GM23338 (cell line): ENCODE data around the gene HPS3. TPM values are rescaled to one million over a fixed set of nuclear protein-coding genes. Genes with fewer than 3 reads are reported as not detected.

Experiments
- ATAC-seq: fragments of 200-7000 bp; cut with Tn5 transposase; 3 replicates; pipeline ENCODE4 v1.9.1; 2020
- DNase-seq: peaks from one replicate; pipeline ENCODE4 v3.0.0-alpha.2; 2015; ENCODE audit warnings: low spot score
- H2AFZ ChIP-seq: fragments of 200-600 bp; sonication (generic); 2 replicates; pipeline ENCODE4 v1.8.0; 2016; ENCODE audit warnings: antibody characterized with exemption, mild to moderate bottlenecking, moderate library complexity
- H3F3A ChIP-seq: fragments of 200-600 bp; sonication (generic); replicated peaks from 2 replicates; pipeline ENCODE4 v1.8.0; 2017; ENCODE audit warnings: antibody characterized with exemption, mixed run types, low read depth
- H3K27ac ChIP-seq: fragments of 200-600 bp; sonication (generic); 2 replicates; pipeline ENCODE4 v1.6.1; 2016; ENCODE audit warnings: low read depth
- H3K27me3 ChIP-seq: fragments of 200-600 bp; sonication (generic); 2 replicates; pipeline ENCODE4 v1.8.0; 2016; ENCODE audit warnings: mild to moderate bottlenecking, mixed run types, moderate library complexity; ENCODE audit not compliant: insufficient read depth
- H3K36me3 ChIP-seq: fragments of 200-600 bp; sonication (generic); 2 replicates; pipeline ENCODE4 v1.8.0; 2016; ENCODE audit warnings: mild to moderate bottlenecking; ENCODE audit not compliant: insufficient read depth
- H3K4me1 ChIP-seq: fragments of 200-600 bp; sonication (generic); 2 replicates; pipeline ENCODE4 v1.8.0; 2016; ENCODE audit warnings: mild to moderate bottlenecking, moderate library complexity; ENCODE audit not compliant: insufficient read depth
- H3K4me2 ChIP-seq: fragments of 200-600 bp; sonication (generic); 2 replicates; pipeline ENCODE4 v1.7.1; 2017; ENCODE audit warnings: mixed run types
- H3K4me3 ChIP-seq: fragments of 200-600 bp; sonication (generic); 2 replicates; pipeline ENCODE4 v1.6.1; 2016; ENCODE audit warnings: mixed run types
- H3K79me2 ChIP-seq: fragments of 200-600 bp; sonication (generic); replicated peaks from 2 replicates; pipeline ENCODE4 v1.8.0; 2017; ENCODE audit warnings: mild to moderate bottlenecking; ENCODE audit not compliant: insufficient read depth
- H3K9me2 ChIP-seq: fragments of 200-600 bp; sonication (generic); 2 replicates; pipeline ENCODE4 v1.8.0; 2017; ENCODE audit not compliant: insufficient read depth
- H4K20me1 ChIP-seq: fragments of 200-600 bp; sonication (generic); replicated peaks from 2 replicates; pipeline ENCODE4 v1.8.0; 2017; ENCODE audit warnings: mild to moderate bottlenecking; ENCODE audit not compliant: insufficient read depth
- H3K27ac Mint-ChIP-seq: 2 replicates; pipeline ENCODE4 v1.8.0; 2020; ENCODE audit warnings: inconsistent platforms, mild to moderate bottlenecking, moderate library complexity, mixed read lengths
- H3K27me3 Mint-ChIP-seq: 3 replicates; pipeline ENCODE4 v1.8.0; 2022; ENCODE audit warnings: low read depth, mild to moderate bottlenecking, moderate library complexity, mixed read lengths, inconsistent platforms; ENCODE audit not compliant: insufficient read depth, poor library complexity
- H3K36me3 Mint-ChIP-seq: 3 replicates; pipeline ENCODE4 v1.8.0; 2021; ENCODE audit warnings: low read depth, mild to moderate bottlenecking, inconsistent platforms, moderate library complexity, mixed read lengths
- H3K4me1 Mint-ChIP-seq: 3 replicates; pipeline ENCODE4 v1.8.0; 2020; ENCODE audit warnings: mild to moderate bottlenecking, inconsistent platforms, mixed read lengths
- H3K4me3 Mint-ChIP-seq: 3 replicates; pipeline ENCODE4 v1.8.0; 2021; ENCODE audit warnings: moderate library complexity, mild to moderate bottlenecking, inconsistent platforms, mixed read lengths
- H3K9me3 Mint-ChIP-seq: 3 replicates; pipeline ENCODE4 v1.8.0; 2020; ENCODE audit warnings: moderate library complexity, mild to moderate bottlenecking, inconsistent platforms, mixed read lengths
- CREB1 ChIP-seq: fragments of 250-450 bp; sonication (Bioruptor Pico); IDR thresholded peaks from 2 replicates; pipeline ENCODE4 v1.5.0; 2020; ENCODE audit warnings: low read depth, mild to moderate bottlenecking, moderate library complexity
- EZH2 ChIP-seq: fragments of 200-600 bp; sonication (generic); IDR thresholded peaks from one replicate; pipeline ENCODE4 v1.8.0; 2017; ENCODE audit warnings: antibody characterized with exemption, mild to moderate bottlenecking, low read depth; ENCODE audit not compliant: unreplicated experiment
- EZH2phosphoT487 ChIP-seq: fragments of 200-600 bp; sonication (generic); IDR thresholded peaks from one replicate; pipeline ENCODE4 v1.8.1; 2018; ENCODE audit warnings: antibody characterized with exemption; ENCODE audit not compliant: unreplicated experiment
- JUNB ChIP-seq: IDR thresholded peaks from one replicate; pipeline ENCODE4 v1.6.1; 2016; ENCODE audit warnings: antibody characterized with exemption; ENCODE audit not compliant: unreplicated experiment
- NANOG ChIP-seq: IDR thresholded peaks from 2 replicates; pipeline ENCODE4 v1.6.1; 2016; ENCODE audit warnings: antibody characterized with exemption, borderline replicate concordance
- POLR2AphosphoS5 ChIP-seq: IDR thresholded peaks from 2 replicates; pipeline ENCODE4 v1.6.1; 2016; ENCODE audit warnings: antibody characterized with exemption, low read depth
- STAT1 ChIP-seq: IDR thresholded peaks from one replicate; pipeline ENCODE4 v1.6.1; 2016; ENCODE audit warnings: antibody characterized with exemption; ENCODE audit not compliant: unreplicated experiment
- ZNF114 ChIP-seq: fragments of 250-450 bp; sonication (Bioruptor Pico); IDR thresholded peaks from 2 replicates; pipeline ENCODE4 v1.5.0; 2020; ENCODE audit warnings: mild to moderate bottlenecking, moderate library complexity
- ZNF331 ChIP-seq: fragments of 250-450 bp; sonication (Bioruptor Pico); IDR thresholded peaks from 2 replicates; pipeline ENCODE4 v1.5.0; 2020; ENCODE audit warnings: low read depth, mild to moderate bottlenecking, moderate library complexity
- polyA plus RNA-seq: library from polyadenylated mRNA; unstranded; fragments of >200 nt; fragmentation: Nextera tagmentation; extraction: Ambion mirVana; gene quantifications from 2 replicates; pipeline ENCODE4 v1.2.1, GENCODE V29; 2016
- total RNA-seq: library from RNA; depleted of rRNA; stranded (reverse); fragments of >200 nt; shearing (Covaris generic); gene quantifications from 2 replicates; pipeline ENCODE4 v1.2.3, GENCODE V29; 2014
- TF ChIP-seq, protein P1 (sequence below): fragments of 250-450 bp; sonication (Bioruptor Pico); IDR thresholded peaks from 2 replicates; pipeline ENCODE4 v1.5.0; 2020; ENCODE audit warnings: mild to moderate bottlenecking, moderate library complexity
- TF ChIP-seq, protein P2 (sequence below): IDR thresholded peaks from one replicate; pipeline ENCODE4 v1.6.1; 2018; ENCODE audit warnings: antibody characterized with exemption; ENCODE audit not compliant: unreplicated experiment
- TF ChIP-seq, protein P3 (sequence below), 2 experiments: fragments of 200-600 bp in 1 of 2; sonication (generic) in 1 of 2; conservative IDR thresholded peaks; 2 replicates each; pipeline versions ENCODE4 v1.5.1 to v1.6.1; 2016 to 2017; ENCODE audit warnings: antibody characterized with exemption in 2 of 2, low read depth in 2 of 2, mild to moderate bottlenecking in 2 of 2, moderate library complexity in 1 of 2
- TF ChIP-seq, protein P4 (sequence below): IDR thresholded peaks from 2 replicates; pipeline ENCODE4 v1.6.1; 2016; ENCODE audit warnings: antibody characterized with exemption

Gene HPS3
- total and polyA plus RNA-seq, 2 experiments from 2014 or later, result 41.7 to 66.8 TPM

DNA sequence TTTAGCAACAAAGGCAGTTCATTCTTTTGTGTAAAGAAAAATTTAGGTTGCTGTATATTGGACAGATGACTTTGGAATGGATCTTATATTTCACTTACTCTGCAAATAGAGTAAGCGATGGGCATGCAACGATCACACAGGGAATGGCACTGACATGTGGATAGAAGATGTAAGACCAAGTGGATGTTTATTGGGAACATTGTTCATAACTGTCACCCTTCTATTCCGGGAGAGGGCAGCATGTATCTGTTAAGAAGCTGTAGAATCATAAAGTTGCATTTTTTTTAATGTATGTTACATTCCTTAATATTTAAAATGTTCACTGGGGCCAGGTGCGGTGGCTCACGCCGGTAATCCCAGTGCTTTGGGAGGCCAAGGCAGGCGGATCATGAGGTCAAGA, 41.2 kb downstream of the HPS3 start:
- H3K4me2 ChIP-seq, result no peak overlapping the region
- H3K27ac ChIP-seq, result no peak overlapping the region
- no peaks in the 10 kb centered on the region for H3K4me1 ChIP-seq
- Mint-ChIP-seq H3K27me3 (peaks cover 2% of the 10 kb centered on the region), H3K4me1 (no peaks in the 10 kb centered on the region), H3K9me3 (no peaks in the 10 kb centered on the region), H3K27ac (no peak overlapping the region), H3K4me3 (no peak overlapping the region), H3K36me3 (peaks cover 91% of the 10 kb centered on the region)
- H3F3A ChIP-seq, result no peaks in the 10 kb centered on the region
- H3K79me2 ChIP-seq, result no peaks in the 10 kb centered on the region
- peaks cover 41% of the 10 kb centered on the region; the same call in 1 of the 2 replicates for H3K36me3 ChIP-seq
- DNase-seq, result no peak
- no peaks in the 10 kb centered on the region for H3K27me3 ChIP-seq
- H2AFZ ChIP-seq, result no peak overlapping the region
- H3K9me2 ChIP-seq, result no peaks in the 10 kb centered on the region
- no peaks in the 10 kb centered on the region for H4K20me1 ChIP-seq
- no peak for ATAC-seq
- no peak for TF ChIP-seq JUNB
- TF ChIP-seq NANOG, result no peak
- no peak for TF ChIP-seq STAT1
- no peak for TF ChIP-seq CREB1
- TF ChIP-seq, protein P1, sequence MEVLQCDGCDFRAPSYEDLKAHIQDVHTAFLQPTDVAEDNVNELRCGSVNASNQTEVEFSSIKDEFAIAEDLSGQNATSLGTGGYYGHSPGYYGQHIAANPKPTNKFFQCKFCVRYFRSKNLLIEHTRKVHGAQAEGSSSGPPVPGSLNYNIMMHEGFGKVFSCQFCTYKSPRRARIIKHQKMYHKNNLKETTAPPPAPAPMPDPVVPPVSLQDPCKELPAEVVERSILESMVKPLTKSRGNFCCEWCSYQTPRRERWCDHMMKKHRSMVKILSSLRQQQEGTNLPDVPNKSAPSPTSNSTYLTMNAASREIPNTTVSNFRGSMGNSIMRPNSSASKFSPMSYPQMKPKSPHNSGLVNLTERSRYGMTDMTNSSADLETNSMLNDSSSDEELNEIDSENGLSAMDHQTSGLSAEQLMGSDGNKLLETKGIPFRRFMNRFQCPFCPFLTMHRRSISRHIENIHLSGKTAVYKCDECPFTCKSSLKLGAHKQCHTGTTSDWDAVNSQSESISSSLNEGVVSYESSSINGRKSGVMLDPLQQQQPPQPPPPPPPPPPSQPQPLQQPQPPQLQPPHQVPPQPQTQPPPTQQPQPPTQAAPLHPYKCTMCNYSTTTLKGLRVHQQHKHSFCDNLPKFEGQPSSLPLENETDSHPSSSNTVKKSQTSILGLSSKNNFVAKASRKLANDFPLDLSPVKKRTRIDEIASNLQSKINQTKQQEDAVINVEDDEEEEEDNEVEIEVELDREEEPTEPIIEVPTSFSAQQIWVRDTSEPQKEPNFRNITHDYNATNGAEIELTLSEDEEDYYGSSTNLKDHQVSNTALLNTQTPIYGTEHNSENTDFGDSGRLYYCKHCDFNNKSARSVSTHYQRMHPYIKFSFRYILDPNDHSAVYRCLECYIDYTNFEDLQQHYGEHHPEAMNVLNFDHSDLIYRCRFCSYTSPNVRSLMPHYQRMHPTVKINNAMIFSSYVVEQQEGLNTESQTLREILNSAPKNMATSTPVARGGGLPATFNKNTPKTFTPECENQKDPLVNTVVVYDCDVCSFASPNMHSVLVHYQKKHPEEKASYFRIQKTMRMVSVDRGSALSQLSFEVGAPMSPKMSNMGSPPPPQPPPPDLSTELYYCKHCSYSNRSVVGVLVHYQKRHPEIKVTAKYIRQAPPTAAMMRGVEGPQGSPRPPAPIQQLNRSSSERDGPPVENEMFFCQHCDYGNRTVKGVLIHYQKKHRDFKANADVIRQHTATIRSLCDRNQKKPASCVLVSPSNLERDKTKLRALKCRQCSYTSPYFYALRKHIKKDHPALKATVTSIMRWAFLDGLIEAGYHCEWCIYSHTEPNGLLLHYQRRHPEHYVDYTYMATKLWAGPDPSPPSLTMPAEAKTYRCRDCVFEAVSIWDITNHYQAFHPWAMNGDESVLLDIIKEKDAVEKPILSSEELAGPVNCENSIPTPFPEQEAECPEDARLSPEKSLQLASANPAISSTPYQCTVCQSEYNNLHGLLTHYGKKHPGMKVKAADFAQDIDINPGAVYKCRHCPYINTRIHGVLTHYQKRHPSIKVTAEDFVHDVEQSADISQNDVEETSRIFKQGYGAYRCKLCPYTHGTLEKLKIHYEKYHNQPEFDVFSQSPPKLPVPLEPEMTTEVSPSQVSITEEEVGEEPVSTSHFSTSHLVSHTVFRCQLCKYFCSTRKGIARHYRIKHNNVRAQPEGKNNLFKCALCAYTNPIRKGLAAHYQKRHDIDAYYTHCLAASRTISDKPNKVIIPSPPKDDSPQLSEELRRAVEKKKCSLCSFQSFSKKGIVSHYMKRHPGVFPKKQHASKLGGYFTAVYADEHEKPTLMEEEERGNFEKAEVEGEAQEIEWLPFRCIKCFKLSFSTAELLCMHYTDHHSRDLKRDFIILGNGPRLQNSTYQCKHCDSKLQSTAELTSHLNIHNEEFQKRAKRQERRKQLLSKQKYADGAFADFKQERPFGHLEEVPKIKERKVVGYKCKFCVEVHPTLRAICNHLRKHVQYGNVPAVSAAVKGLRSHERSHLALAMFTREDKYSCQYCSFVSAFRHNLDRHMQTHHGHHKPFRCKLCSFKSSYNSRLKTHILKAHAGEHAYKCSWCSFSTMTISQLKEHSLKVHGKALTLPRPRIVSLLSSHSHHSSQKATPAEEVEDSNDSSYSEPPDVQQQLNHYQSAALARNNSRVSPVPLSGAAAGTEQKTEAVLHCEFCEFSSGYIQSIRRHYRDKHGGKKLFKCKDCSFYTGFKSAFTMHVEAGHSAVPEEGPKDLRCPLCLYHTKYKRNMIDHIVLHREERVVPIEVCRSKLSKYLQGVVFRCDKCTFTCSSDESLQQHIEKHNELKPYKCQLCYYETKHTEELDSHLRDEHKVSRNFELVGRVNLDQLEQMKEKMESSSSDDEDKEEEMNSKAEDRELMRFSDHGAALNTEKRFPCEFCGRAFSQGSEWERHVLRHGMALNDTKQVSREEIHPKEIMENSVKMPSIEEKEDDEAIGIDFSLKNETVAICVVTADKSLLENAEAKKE, result no peak
- TF ChIP-seq, protein P2, sequence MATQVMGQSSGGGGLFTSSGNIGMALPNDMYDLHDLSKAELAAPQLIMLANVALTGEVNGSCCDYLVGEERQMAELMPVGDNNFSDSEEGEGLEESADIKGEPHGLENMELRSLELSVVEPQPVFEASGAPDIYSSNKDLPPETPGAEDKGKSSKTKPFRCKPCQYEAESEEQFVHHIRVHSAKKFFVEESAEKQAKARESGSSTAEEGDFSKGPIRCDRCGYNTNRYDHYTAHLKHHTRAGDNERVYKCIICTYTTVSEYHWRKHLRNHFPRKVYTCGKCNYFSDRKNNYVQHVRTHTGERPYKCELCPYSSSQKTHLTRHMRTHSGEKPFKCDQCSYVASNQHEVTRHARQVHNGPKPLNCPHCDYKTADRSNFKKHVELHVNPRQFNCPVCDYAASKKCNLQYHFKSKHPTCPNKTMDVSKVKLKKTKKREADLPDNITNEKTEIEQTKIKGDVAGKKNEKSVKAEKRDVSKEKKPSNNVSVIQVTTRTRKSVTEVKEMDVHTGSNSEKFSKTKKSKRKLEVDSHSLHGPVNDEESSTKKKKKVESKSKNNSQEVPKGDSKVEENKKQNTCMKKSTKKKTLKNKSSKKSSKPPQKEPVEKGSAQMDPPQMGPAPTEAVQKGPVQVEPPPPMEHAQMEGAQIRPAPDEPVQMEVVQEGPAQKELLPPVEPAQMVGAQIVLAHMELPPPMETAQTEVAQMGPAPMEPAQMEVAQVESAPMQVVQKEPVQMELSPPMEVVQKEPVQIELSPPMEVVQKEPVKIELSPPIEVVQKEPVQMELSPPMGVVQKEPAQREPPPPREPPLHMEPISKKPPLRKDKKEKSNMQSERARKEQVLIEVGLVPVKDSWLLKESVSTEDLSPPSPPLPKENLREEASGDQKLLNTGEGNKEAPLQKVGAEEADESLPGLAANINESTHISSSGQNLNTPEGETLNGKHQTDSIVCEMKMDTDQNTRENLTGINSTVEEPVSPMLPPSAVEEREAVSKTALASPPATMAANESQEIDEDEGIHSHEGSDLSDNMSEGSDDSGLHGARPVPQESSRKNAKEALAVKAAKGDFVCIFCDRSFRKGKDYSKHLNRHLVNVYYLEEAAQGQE, result no peak
- TF ChIP-seq, protein P3, sequence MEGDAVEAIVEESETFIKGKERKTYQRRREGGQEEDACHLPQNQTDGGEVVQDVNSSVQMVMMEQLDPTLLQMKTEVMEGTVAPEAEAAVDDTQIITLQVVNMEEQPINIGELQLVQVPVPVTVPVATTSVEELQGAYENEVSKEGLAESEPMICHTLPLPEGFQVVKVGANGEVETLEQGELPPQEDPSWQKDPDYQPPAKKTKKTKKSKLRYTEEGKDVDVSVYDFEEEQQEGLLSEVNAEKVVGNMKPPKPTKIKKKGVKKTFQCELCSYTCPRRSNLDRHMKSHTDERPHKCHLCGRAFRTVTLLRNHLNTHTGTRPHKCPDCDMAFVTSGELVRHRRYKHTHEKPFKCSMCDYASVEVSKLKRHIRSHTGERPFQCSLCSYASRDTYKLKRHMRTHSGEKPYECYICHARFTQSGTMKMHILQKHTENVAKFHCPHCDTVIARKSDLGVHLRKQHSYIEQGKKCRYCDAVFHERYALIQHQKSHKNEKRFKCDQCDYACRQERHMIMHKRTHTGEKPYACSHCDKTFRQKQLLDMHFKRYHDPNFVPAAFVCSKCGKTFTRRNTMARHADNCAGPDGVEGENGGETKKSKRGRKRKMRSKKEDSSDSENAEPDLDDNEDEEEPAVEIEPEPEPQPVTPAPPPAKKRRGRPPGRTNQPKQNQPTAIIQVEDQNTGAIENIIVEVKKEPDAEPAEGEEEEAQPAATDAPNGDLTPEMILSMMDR (conservative IDR thresholded peaks at IDR 0.05; ENCODE audit: low read depth in 2 of 2), result no peak
- TF ChIP-seq POLR2AphosphoS5, result no peak
- no peak for TF ChIP-seq ZNF331 (CRISPR knock-in tag)
- TF ChIP-seq, protein P4, sequence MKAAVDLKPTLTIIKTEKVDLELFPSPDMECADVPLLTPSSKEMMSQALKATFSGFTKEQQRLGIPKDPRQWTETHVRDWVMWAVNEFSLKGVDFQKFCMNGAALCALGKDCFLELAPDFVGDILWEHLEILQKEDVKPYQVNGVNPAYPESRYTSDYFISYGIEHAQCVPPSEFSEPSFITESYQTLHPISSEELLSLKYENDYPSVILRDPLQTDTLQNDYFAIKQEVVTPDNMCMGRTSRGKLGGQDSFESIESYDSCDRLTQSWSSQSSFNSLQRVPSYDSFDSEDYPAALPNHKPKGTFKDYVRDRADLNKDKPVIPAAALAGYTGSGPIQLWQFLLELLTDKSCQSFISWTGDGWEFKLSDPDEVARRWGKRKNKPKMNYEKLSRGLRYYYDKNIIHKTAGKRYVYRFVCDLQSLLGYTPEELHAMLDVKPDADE, result no peak
- no peak for TF ChIP-seq EZH2phosphoT487
- no peak for TF ChIP-seq ZNF114 (CRISPR knock-in tag)
- TF ChIP-seq EZH2, result no peak
- no peak overlapping the region for H3K4me3 ChIP-seq
